ENCODE results near the gene GJD2.

GJD2 gene

DNA sequence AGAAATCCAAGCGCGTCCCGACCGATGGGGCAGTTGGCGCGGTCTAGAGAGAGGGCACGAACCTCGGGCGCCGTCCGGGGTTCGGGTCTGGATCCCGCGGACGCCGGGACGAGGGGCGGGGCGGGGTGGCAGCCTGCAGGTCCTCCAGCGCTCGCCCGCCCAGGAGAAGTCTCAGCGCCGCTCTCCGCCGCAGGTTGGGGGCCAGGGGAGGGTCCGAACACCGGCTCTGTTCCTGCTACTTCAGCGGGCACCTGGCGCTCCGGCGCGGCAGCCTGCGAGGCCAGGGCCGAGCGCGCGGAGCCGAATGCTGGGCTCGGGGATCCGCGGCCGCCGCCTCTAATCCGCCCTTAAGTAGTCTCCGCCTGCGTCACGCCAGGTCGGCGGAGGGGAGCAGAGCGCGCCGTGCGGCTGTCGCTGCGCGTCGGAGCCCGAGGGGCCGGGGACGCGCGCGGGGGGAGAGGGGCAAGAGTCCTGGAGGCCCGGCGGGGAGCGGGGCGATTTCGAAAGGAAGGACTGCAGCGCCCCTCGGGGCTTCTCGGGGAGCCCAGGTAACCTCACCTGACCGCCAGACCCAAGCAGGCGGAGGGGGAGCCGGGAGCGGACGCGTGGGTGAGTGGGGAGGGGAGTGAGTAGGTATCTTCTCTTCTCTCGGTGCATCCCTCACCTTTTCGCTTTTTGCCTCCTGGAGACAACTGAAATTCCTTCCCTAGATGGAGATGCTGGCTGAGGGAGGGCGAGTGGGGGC, at the start of gene GJD2:
Gene GJD2 (minus strand): TSS at position 325 of the 745 bp plus-strand sequence. CDS start 510 bp downstream, outside the sequence.
- DNase-seq (ENCODE audit: low read depth in 2 of 2) = no peak

DNA sequence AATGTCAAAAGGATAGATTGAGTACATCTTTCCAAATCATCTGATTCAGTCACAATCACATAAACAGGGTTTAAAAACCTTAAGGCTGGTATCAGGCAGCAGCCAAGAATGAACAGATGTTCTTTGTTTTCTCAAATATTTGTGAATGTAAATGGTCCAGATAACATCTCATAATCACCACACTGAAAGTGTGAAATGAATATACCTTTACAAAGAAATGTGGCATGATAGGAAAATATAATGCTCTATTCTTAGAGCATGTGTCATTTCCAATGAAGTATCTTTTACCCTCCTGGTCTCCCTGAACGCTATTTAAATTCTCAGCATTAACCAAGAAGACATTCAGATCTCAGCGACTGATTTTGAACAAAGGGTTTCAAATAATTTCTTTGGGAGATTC, 49.3 kb upstream of the GJD2 start:
- no peak for DNase-seq (ENCODE audit: low read depth in 2 of 2)

DNA sequence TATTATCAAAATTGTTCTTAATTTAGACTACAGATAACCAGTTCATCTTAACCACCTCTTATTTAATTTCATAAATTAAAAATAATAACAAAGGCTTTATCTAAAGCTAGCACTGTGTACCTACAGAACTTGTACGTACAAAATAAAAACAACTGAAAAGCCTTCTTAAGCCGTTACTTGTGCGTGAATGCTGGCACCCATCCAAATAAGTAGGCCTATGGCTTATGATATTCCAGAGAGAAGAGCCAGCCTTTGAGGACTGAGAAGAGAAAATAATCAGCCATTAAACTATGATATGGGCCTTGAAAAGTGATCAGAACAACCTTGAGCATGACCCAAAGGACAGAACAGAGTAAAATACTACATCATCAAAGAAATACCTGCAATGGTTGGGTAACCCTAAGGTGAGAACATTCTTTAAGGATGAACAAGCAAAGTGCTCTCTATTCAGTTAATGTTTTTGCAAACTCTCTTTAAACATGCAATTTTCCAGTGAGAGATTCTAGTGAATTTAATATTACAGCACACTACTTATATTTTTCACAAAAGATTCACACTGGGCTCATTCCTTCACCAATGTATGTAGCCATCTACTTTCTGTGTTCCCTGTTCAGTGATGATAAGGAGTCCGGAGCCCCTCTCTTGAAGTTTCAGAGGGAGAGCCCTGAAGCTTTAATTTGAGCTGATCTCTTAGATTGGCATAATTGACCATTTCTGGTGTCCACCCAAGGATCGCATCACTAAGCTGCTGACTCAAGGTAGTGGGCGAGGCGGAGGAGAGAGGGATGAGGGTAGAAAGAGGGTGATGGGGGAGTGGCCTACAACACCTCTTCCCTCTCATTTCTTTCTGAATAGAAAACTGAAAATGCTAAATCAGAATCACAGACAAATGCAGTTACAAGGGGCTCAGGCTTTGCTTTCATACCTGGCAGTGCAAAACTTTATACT, 48.3 kb upstream of the GJD2 start:
- no peak for DNase-seq (ENCODE audit: low read depth in 2 of 2)

GRCh38 chr15:34802371-34802770, 47.6 kb upstream of the GJD2 start:
- no peak for DNase-seq (ENCODE audit: low read depth in 2 of 2)

GRCh38 chr15:34799149-34800101, 44.6 kb upstream of the GJD2 start:
- no peak for DNase-seq (ENCODE audit: low read depth in 2 of 2)

DNA sequence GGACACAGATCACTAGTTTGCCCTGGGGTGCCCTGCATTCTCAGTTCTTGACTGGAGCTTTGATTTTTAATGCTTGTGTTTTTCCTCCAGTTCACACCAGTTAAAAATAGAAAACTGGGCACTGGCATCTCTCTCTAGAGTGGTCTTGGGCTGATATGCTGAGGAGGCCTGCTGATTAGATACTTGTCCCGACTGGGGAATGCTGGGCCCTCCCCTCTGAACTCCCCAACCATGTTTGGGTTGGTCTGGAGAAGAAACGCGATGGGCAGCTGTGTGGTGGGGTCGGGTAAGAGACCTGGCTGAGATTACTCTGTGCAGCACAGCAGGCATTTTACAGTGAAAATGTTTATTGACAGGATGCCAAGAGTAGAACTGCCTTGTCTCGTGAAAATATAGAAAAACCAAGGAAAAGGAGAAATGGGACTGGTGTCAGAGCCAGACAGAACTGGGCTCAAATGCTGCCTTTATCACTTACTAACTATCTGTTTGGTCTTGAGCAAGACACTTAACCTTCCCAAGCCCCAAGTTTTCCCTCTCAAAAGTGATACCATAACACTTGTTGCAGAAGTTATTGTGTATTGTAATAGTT, 42.1 kb upstream of the GJD2 start:
- DNase-seq (ENCODE audit: low read depth in 2 of 2) = no peak

DNA sequence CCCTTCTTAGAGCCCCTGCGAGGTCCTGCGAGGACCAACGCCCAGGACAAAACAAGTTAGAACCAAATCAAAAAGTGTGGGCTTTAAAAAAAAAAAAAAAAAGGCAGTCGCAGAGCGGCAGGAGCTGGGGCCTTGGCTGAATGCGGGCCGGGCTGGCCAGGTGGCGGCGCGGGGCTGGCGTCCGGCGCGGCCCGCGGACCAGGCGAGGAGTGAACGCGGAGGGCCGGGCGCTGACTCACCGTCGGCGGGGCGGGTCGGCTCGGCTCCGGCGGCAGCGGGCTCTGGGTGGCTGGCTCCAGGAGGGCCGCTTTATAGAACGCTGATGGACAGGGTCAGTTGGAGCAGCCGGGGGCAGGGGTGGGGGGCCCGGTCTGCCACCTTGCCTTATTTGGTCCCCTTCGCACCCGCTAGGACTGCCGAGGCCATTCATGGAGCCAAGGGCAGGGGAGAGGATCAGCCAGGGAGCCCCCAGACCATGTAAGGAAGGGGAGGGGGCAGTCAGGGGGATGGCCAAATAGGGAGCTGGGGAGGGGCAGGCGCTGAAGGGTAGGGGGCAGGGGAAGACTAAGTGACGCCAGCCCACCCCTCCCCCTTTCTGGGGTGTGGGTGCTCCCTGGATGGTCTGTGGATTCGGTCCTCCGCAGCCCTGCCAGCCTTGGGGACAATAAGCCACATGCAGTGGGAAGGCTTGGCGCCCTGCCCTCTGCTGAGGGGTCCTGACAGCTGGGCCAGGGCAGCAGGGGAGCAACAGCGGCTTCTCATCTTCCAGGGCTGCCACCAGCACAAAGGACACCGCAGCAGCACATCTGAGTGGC, 40.7 kb upstream of the GJD2 start, which contains the start of gene ACTC1:
Gene ACTC1 (minus strand): TSS at position 283 of the 815 bp plus-strand sequence. CDS start 741 bp downstream, outside the sequence.
- DNase-seq (ENCODE audit: low read depth in 2 of 2) = no peak

DNA sequence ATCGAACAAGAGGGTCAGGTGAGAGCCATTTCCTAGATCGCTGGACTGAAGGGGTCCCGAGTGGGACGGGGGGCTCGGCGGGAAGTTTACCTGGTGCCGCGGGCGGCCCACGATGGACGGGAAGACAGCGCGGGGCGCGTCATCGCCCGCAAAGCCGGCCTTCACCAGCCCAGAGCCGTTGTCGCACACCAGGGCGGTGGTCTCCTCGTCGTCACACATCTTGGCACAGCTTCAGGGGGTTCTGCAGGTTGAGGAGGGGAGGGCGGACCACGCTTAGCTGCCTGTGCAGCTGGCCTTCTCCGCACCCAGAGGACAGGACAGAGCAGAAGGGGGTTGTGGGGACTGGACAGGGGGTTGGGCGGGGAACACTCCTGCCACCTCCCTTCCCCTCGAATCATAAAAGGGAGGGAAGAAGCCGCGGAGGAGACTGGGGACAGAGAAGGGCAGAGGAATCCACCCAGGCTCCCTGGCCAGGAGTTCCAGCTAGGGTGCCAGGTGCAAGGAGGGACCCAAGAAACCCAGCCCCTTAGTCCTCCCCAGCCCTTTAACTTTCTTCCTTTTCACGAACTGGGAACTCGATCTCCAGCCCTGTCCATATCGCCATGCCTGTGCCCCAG, 39.9 kb upstream of the GJD2 start:
- DNase-seq (ENCODE audit: low read depth in 2 of 2) = no peak

- DNase-seq (ENCODE audit: low read depth in 2 of 2) = no peak
Measured at GRCh38 chr15:34793901-34794300, 39.1 kb upstream of the GJD2 start.

- no peak for DNase-seq (ENCODE audit: low read depth in 2 of 2)
Measured at GRCh38 chr15:34793071-34793470, 38.3 kb upstream of the GJD2 start.

GRCh38 chr15:34791701-34792100, 36.9 kb upstream of the GJD2 start:
- no peak for DNase-seq (ENCODE audit: low read depth in 2 of 2)

DNA sequence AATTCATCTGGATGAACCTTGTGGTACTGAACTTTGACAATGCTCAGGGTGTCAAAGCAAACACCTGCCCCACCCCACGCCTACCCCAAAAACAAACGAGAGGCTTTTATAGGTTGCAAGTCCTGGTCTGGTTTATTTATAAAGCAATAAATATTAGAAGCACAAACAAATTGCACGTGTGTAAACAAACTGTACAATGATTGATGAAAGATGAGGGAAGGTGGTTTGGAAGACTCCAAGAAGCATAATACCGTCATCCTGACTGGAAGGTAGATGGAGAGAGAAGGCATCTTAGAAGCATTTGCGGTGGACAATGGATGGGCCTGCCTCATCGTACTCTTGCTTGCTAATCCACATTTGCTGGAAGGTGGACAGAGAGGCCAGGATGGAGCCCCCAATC, 35.3 kb upstream of the GJD2 start:
- no peak for DNase-seq (ENCODE audit: low read depth in 2 of 2)

DNA sequence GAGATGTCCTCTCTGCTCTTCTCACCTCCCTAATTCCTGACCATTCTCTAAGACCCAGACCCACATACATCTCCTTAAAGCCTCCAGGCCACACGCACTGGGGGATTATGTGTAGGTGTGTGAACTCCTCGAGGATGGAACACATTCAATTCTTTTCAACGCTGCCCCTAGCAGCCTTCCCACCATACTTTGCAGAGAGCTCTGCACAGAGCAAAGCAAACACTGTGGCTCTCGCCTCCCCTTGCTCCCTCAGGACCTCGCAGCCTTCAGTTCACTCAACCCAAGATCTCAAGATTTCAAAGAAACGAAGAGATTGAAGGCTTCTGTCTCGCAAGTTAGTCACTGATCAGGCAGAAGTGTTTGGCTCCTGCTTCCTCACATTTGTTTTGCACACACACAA, 34.5 kb upstream of the GJD2 start:
- no peak for DNase-seq (ENCODE audit: low read depth in 2 of 2)

- no peak for DNase-seq (ENCODE audit: low read depth in 2 of 2)
Measured at GRCh38 chr15:34786206-34786605, 31.4 kb upstream of the GJD2 start.

DNA sequence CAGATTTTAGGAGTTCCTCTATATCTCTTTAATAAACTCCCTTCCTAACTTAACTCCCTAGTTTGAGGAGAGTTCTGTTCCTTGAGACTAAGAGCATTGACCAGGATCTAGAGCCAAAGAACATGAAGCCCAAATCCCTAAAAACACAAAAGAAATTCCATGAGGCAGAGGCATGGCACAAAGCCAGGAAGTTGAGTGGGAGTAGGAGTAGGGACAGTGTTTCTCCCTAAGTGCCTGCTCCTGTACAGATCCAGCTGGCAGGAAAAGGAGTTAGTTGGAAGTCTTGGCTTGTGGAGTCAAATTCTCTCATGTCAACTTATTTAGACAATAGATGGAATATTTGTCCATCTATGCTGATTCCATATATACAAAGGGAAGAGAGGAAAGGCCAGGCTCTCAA, 29.2 kb upstream of the GJD2 start:
- no peak for DNase-seq (ENCODE audit: low read depth in 2 of 2)

DNA sequence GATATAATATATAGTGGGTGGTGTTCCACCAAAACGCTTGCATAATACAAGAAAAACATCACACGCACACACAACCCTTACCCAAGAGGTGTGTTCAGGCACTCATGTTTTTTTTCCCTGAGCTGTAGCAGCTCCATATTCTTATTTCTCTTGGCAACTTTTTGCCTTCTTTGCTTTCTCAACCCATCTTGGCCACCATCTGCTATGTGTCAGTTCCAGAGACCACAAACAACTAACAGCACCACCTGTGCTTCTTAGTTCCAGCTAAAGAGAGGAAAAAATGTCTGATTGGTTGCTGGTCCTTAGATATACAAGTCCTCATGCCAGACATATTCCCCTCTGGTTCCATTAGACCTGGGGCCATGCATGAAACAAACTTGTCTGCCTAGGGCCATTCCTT, 28.6 kb upstream of the GJD2 start:
- no peak for DNase-seq (ENCODE audit: low read depth in 2 of 2)

- DNase-seq (ENCODE audit: low read depth in 2 of 2) = no peak
Measured at GRCh38 chr15:34782901-34783300, 28.1 kb upstream of the GJD2 start.

DNA sequence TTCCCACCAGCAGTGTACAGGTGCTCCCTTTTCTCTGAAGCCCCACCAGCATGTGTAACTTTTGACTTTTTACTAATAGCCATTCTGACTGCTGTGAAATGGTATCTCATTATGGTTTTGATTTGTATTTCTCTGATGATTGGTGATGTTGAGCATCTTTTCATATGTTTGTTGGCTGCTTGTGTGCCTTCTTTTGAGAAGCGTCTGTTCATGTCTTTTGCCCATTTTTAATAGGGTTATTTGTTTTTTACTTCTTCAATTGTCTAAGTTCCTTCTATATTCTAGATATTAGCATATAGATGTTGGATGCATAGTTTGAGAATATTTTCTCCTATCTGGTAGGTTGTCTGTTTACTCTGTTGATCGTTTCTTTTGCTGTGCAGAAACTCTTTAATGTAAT, 25.9 kb upstream of the GJD2 start:
- DNase-seq (ENCODE audit: low read depth in 2 of 2) = no peak

- no peak for DNase-seq (ENCODE audit: low read depth in 2 of 2)
Measured at GRCh38 chr15:34776606-34777105, 21.9 kb upstream of the GJD2 start.

- DNase-seq (ENCODE audit: low read depth in 2 of 2) = no peak
Measured at GRCh38 chr15:34773917-34774316, 19.1 kb upstream of the GJD2 start.
